HG03097 (cell line): ENCODE measurements around the gene NEK9.
"Not testable (repeated sequence)": the region's sequence is repeated elsewhere in the genome, so short reads cannot be mapped to it uniquely, and the experiment has no call there.

Experiments
- ATAC-seq: cut with Tn5 transposase; IDR thresholded peaks from one replicate; pipeline ENCODE4 v1.9.1; 2021; ENCODE audit not compliant: unreplicated experiment, low FRiP score

Gene NEK9

GRCh38 chr14:75068294-75069120, 58.3 kb downstream of the NEK9 start:
- ATAC-seq, result no peak

DNA sequence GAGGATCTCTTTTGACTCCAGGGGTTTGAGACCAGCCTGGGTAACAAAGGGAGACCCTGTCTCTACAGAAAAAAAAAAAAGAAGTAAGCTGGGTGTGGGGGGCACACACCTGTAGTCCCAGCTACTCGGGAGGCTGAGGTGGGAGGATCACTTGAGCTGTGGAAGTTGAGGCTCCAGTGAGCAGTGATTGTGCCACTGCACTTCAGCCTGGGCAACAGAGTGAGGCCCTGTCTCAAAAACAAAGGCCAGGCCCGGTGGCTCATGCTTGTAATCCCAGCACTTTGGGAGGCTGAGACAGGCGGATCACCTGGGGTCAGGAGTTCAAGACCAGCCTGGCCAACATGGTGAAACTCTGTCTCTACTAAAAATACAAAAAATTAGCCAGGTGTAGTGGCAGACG, 59.1 kb downstream of the NEK9 start:
- ATAC-seq, result not testable (repeated sequence)

DNA sequence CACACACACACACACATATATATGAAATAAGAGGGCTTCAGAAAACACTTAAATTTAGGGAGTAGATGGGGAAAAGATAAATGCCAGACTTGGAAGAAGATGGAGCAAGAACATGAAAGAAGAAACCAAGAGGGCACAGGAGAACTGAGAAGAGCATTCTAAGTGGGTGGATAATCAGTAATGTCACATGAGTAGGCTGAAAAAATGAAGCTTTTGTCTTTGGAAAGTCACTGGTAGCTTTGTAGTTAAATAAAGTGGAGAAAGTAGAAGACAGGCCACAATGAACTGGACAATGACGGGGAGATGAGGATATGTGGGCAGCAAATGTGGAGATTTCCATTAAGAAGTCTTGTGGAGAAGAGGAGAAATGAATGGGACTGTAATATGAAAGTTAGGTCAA, 59.6 kb downstream of the NEK9 start:
- no peak for ATAC-seq

- no peak for ATAC-seq
These were observed 60.2 kb downstream of the NEK9 start for GRCh38 chr14:75066691-75067090.

GRCh38 chr14:75064205-75064567, 62.7 kb downstream of the NEK9 start:
- ATAC-seq, result no peak

- ATAC-seq, result peak; percentile 95
These were observed 63.2 kb downstream of the NEK9 start, which contains the start of gene ACYP1 for GRCh38 chr14:75063491-75064204. Gene ACYP1, minus strand, starts transcription at chr14:75064024. Its CDS starts 471 bp downstream, at chr14:75063553.

DNA sequence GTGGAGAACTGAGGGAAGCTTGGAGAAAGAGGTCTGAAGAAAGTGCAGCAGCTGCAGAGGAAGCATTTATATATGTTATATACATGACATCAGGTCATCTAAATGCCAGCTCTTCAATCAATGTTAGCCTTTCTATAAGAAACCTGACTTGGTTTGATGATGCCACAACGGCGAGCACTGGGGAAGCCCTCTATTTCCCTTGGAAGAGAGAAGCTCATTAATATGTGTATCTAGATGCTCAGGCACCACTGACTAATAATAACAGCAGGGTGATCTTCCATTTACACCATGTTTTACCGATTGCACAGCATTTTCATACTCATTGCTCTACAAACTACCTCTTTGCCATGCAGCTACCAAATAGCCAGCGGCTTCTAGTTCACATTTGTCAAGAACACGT, 63.8 kb downstream of the NEK9 start:
- no peak for ATAC-seq

DNA sequence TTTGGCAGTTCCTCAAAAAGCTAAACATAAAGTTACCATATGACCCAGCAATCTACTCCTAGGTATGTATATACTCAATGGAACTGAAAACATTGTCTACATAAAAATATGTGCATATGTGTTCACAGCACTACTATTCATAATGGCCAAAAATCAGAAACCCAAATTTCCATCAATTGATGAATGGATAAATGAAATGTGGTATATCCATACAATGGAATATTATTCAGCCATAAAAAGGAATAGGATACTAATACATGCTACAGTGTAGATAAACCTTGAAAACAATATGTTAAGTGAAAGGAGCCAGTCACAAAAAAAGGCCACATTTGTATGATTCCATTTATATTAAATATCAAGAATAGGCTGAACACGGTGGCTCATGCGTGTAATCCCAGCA, 66.4 kb downstream of the NEK9 start:
- ATAC-seq, result no peak

DNA sequence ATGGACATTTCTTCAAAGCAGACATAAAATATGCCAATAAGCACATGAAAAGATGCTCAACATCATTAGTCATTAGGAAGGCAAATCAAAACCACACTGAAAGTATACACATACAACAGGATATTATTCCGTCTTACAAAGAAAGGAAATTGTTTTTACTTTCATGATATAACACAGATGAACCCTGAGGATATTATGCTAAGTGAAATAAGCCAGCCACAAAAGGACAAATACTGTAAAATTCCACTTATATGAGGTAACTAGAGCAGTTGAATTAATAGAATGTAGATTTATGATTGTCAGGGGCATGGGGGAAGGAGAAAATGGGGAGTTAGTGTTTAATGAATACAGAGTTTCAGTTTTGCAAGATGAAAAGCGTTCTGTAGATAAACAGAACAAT, 67.2 kb downstream of the NEK9 start:
- no peak for ATAC-seq

DNA sequence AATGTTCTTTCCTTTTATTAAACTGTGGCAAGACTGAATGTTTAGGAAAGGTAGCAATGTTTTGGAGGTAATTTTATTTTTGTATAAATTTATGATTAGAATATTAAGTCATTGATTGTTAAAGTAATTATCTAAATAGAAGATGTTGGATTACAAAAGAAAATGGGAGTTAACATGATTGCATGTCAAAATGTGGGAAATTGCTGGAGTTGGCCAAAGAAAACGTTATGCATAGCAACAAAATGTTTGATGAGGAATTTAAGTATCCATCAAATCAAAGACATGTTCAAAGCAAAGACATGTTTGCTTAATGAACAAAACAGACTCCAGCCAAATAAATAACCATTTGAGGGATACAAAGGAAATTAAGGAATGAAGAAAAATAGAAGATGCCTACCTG, 72.4 kb downstream of the NEK9 start:
- ATAC-seq, result no peak

GRCh38 chr14:75053396-75054291, 73.2 kb downstream of the NEK9 start:
- no peak for ATAC-seq

DNA sequence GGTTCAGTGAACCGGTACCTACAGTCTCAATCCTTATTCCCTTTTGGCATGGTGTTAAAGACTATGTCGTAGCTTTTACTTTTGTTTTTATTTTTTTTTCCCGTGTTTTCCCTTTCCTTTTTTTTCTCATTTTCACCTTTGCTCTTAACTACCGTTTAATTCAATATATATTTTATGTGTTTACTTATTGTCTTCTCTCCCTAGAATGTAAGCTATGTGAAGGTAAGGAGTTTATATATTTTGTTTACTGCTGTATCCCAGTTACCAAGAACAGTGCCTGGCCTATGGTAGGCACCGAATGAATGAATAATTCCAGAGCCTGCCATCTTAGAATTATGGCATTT, 75.3 kb downstream of the NEK9 start:
- ATAC-seq, result no peak

GRCh38 chr14:75050852-75051555, 75.8 kb downstream of the NEK9 start, which contains the start of gene MLH3:
Gene MLH3, minus strand, starts transcription at chr14:75051467. Its CDS starts 1,812 bp downstream, at chr14:75049655.
- peak; percentile 67 for ATAC-seq

- no peak for ATAC-seq
These were observed 77.1 kb downstream of the NEK9 start for GRCh38 chr14:75049731-75050201.

- ATAC-seq, result no peak
These were observed 77.7 kb downstream of the NEK9 start for GRCh38 chr14:75049136-75049535.

- ATAC-seq, result no peak
These were observed 78.7 kb downstream of the NEK9 start for GRCh38 chr14:75048101-75048500.

GRCh38 chr14:75047506-75047905, 79.3 kb downstream of the NEK9 start:
- no peak for ATAC-seq

DNA sequence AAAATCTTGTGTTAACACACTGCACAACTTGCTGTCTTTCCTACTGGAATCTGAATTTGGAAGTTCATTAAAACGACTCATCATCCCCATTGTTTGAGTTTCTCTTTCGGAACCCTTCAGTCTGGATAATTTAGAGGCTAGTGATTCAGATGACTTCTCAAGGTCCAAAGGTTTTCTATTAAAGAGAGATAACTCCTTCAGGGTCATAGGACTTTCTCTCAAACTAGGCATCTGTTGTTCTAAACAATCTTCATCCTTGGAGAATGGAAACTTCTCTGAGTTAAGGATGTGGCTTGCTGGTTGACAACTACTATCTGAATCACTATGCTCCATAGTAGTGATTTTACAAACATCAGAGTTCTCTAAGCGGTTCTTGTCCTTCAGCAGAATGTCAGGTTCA, 79.9 kb downstream of the NEK9 start:
- ATAC-seq, result no peak

DNA sequence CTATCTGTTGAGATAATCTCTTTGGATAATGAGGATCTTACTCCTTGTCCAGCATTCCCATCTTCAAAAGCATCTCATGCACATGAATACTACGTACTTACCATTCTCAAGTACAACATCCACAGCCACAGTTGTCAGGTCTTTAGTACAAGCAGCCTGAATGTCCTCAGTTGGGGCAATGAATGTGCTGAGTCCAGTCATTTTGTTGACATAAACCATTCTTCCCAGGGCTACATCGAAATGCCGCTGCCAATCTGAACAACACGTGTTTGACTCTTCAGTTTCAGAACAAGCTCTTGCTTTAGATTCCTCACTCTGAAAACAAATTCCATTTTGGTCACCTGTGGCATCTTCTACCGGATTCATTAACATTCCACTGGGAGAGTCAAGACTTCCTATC, 80.6 kb downstream of the NEK9 start:
- ATAC-seq, result no peak

GRCh38 chr14:75044752-75045151, 82.1 kb downstream of the NEK9 start:
- no peak for ATAC-seq
